Mammary epithelial cell (primary cell): ENCODE measurements around the gene KMT2B.

Experiments
- EZH2 ChIP-seq: IDR thresholded peaks from 2 replicates; pipeline ENCODE4 v1.6.1; 2012; ENCODE audit warnings: low read length, inconsistent platforms, borderline replicate concordance
- TF ChIP-seq, protein P1 (sequence below), 2 donors: IDR thresholded peaks in 1 of 2; conservative IDR thresholded peaks in 1 of 2; 2 replicates each; pipeline ENCODE4 v1.5.1; 2011 to 2012; ENCODE audit warnings: inconsistent platforms in 2 of 2, low read length in 2 of 2, mild to moderate bottlenecking in 2 of 2, control low read depth in 1 of 2, low read depth in 1 of 2; ENCODE audit not compliant: insufficient read depth in 1 of 2; ENCODE audit errors: extremely low read depth in 1 of 2

- TF ChIP-seq EZH2: no peak
- TF ChIP-seq, protein P1, sequence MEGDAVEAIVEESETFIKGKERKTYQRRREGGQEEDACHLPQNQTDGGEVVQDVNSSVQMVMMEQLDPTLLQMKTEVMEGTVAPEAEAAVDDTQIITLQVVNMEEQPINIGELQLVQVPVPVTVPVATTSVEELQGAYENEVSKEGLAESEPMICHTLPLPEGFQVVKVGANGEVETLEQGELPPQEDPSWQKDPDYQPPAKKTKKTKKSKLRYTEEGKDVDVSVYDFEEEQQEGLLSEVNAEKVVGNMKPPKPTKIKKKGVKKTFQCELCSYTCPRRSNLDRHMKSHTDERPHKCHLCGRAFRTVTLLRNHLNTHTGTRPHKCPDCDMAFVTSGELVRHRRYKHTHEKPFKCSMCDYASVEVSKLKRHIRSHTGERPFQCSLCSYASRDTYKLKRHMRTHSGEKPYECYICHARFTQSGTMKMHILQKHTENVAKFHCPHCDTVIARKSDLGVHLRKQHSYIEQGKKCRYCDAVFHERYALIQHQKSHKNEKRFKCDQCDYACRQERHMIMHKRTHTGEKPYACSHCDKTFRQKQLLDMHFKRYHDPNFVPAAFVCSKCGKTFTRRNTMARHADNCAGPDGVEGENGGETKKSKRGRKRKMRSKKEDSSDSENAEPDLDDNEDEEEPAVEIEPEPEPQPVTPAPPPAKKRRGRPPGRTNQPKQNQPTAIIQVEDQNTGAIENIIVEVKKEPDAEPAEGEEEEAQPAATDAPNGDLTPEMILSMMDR (conservative IDR thresholded peaks at IDR 0.05 in 1 of 2, IDR thresholded peaks at IDR 0.05 in 1 of 2; ENCODE audit: extremely low read depth in 1 of 2, insufficient read depth in 1 of 2, low read depth in 1 of 2, low read length in 2 of 2): no peak
Measured at GRCh38 chr19:35780058-35780457, 62.3 kb downstream of the KMT2B start.
